Spleen (tissue), 11 donors: ENCODE measurements around the gene FAM53B. TPM values are rescaled to one million over a fixed set of nuclear protein-coding genes. Genes with fewer than 3 reads are reported as not detected.

Experiments used
- DNase-seq: peaks from one replicate; pipeline ENCODE4 v3.0.0-alpha.2; 2020
- H3K27ac ChIP-seq, 8 donors: fragments of 200-600 bp; sonication (generic) in 7 of 8; 1 replicate in 4 of 8; 2 replicates in 4 of 8; pipeline versions ENCODE4 v1.5.0 to v1.8.0; 2016 to 2021; ENCODE audit warnings: inconsistent platforms in 4 of 8, mild to moderate bottlenecking in 4 of 8, moderate library complexity in 1 of 8
- H3K27me3 ChIP-seq, 7 donors: fragments of 200-600 bp; sonication (generic) in 6 of 7; replicated peaks in 1 of 7; 1 replicate in 4 of 7; 2 replicates in 3 of 7; pipeline versions ENCODE4 v1.5.0 to v1.8.0; 2016 to 2021; ENCODE audit warnings: inconsistent platforms in 3 of 7, mild to moderate bottlenecking in 1 of 7
- H3K36me3 ChIP-seq, 6 donors: fragments of 200-600 bp; sonication (generic) in 5 of 6; 1 replicate in 4 of 6; 2 replicates in 2 of 6; pipeline versions ENCODE4 v1.5.0 to v1.8.0; 2016 to 2021; ENCODE audit warnings: inconsistent platforms in 2 of 6
- H3K4me1 ChIP-seq, 6 donors: fragments of 200-600 bp; sonication (generic) in 5 of 6; 1 replicate in 3 of 6; 2 replicates in 3 of 6; pipeline versions ENCODE4 v1.5.0 to v1.8.0; 2016 to 2021; ENCODE audit warnings: inconsistent platforms in 3 of 6
- H3K4me3 ChIP-seq, 8 donors: fragments of 200-600 bp; sonication (generic) in 7 of 8; 1 replicate in 4 of 8; 2 replicates in 4 of 8; pipeline versions ENCODE4 v1.5.0 to v1.8.0; 2016 to 2021; ENCODE audit warnings: inconsistent platforms in 4 of 8, mild to moderate bottlenecking in 4 of 8, moderate library complexity in 2 of 8
- H3K9me3 ChIP-seq, 8 donors: fragments of 200-600 bp; sonication (generic) in 7 of 8; 1 replicate in 4 of 8; 2 replicates in 4 of 8; pipeline versions ENCODE4 v1.5.0 to v1.8.0; 2016 to 2021; ENCODE audit warnings: inconsistent platforms in 4 of 8
- CTCF ChIP-seq, 11 experiments: fragments of 200-600 bp in 7 of 11; fragments of 450-650 bp in 4 of 11; sonication (generic) in 4 of 11; IDR thresholded peaks in 8 of 11; conservative IDR thresholded peaks in 3 of 11; 1 replicate in 7 of 11; 2 replicates in 4 of 11; pipeline versions ENCODE4 v1.4.0 to v1.8.0; 2016 to 2021; ENCODE audit warnings: antibody characterized with exemption in 11 of 11, inconsistent platforms in 4 of 11, mild to moderate bottlenecking in 1 of 11
- POLR2A ChIP-seq, 3 donors: fragments of 450-650 bp; IDR thresholded peaks; one replicate each; pipeline ENCODE4 v1.5.1; 2017; ENCODE audit warnings: antibody characterized with exemption in 3 of 3, mild to moderate bottlenecking in 1 of 3
- POLR2AphosphoS5 ChIP-seq, 3 donors: sonication (generic); formaldehyde crosslinking; IDR thresholded peaks; one replicate each; pipeline ENCODE4 v1.5.1; 2017; ENCODE audit warnings: antibody characterized with exemption in 3 of 3
- WGBS, 5 donors: extraction: QIAGEN DNeasy Blood & Tissue Kit in 3 of 5; methylation state at CpG; one replicate each; pipeline versions ENCODE4 v1.1.5 to v1.1.7; 2013 to 2018; 5-methylcytosine and 5-hydroxymethylcytosine counted together
- intact Hi-C: fragments of 100-400 bp; cut with DNase I; formaldehyde crosslinking; loops from one replicate; pipeline ENCODE4 v1.15.0; 2023; ENCODE audit warnings: low total_unique reads
- polyA plus RNA-seq, 3 donors: library from polyadenylated mRNA; stranded (reverse); fragments of 200-250 nt; gene quantifications; one replicate each; pipeline ENCODE4 v1.2.1, GENCODE V29; 2013
- total RNA-seq, 7 donors: library from RNA; depleted of rRNA in 3 of 7; stranded (reverse); fragments of >200 nt in 3 of 7; fragmentation: NEBNext Ultra II Directional in 4 of 7; extraction: Animal tissue kit (Norgen Biotek cat#: 25700) in 4 of 7; gene quantifications; one replicate each; pipeline versions ENCODE4 v1.1.0 to v1.2.1, GENCODE V29; 2016 to 2021
- donor health status: healthy with polysubstance abuse.
- donor health status: DM: no; HTN: no; CAD: no; lungs with moderate emphysema.
- donor health status: DM: no; HTN: no; CAD: no.
- donor health status: Bipolar disorder and iron deficiency.
- donor health status: healthy.
- donor health status: DM: no; HTN: no; CAD: no.
- donor health status: DM: yes; HTN: yes; CAD: no.

Gene FAM53B
- total and polyA plus RNA-seq, 10 donors: 13.3 to 94.0 (median 56.2) TPM

- Histone ChIP-seq H3K27ac (no peak overlapping the region), H3K9me3 (no peaks in the 10 kb centered on the region), H3K4me1 (no peaks in the 10 kb centered on the region), H3K27me3 (no peaks in the 10 kb centered on the region), H3K36me3 (peaks cover 0 to 80% (median 23%) of the 10 kb centered on the region in 6 donors), H3K4me3 (no peak overlapping the region)
- TF ChIP-seq POLR2AphosphoS5 (IDR thresholded peaks at IDR 0.05) (no peak), CTCF (IDR thresholded peaks at IDR 0.05 in 8 of 11, conservative IDR thresholded peaks at IDR 0.05 in 3 of 11) (no peak), POLR2A (IDR thresholded peaks at IDR 0.05) (no peak)
- DNase-seq: no peak
- WGBS, 5 donors: 85 to 94% (median 92%) methylated on average over 5 of the region's 5 CpGs
- intact Hi-C loops: no loop called here
Measured at GRCh38 chr10:124756156-124756903, 12.2 kb upstream of the FAM53B start.

- no peaks in the 10 kb centered on the region for H3K4me1 ChIP-seq
- TF ChIP-seq CTCF (IDR thresholded peaks at IDR 0.05 in 8 of 11, conservative IDR thresholded peaks at IDR 0.05 in 3 of 11) (no peak), POLR2A (IDR thresholded peaks at IDR 0.05) (no peak), POLR2AphosphoS5 (IDR thresholded peaks at IDR 0.05) (no peak)
- no peak overlapping the region for H3K4me3 ChIP-seq
- H3K9me3 ChIP-seq: no peaks in the 10 kb centered on the region
- no peaks in the 10 kb centered on the region for H3K27me3 ChIP-seq
- DNase-seq: no peak
- H3K36me3 ChIP-seq: peaks cover 0 to 80% (median 18%) of the 10 kb centered on the region in 6 donors
- WGBS, 5 donors: 82 to 94% (median 87%) methylated on average over 2 of the region's 2 CpGs
- H3K27ac ChIP-seq: no peak overlapping the region
- intact Hi-C loops: no loop called here
Measured at GRCh38 chr10:124755581-124755980, 11.4 kb upstream of the FAM53B start.

- intact Hi-C loops: no loop called here
Measured at GRCh38 chr10:124754227-124754626, 10.0 kb upstream of the FAM53B start.

More at GRCh38 chr10:124754227-124754626, 10.0 kb upstream of the FAM53B start:
- no peak for TF ChIP-seq CTCF (IDR thresholded peaks at IDR 0.05 in 8 of 11, conservative IDR thresholded peaks at IDR 0.05 in 3 of 11)
- no peak for TF ChIP-seq POLR2A (IDR thresholded peaks at IDR 0.05)
- TF ChIP-seq POLR2AphosphoS5 (IDR thresholded peaks at IDR 0.05): no peak
- Histone ChIP-seq H3K36me3 (peaks cover 0 to 75% (median 9%) of the 10 kb centered on the region in 6 donors), H3K27ac (no peak overlapping the region), H3K27me3 (no peaks in the 10 kb centered on the region), H3K4me1 (peaks cover 0 to 8% (median 2%) of the 10 kb centered on the region in 6 donors), H3K9me3 (no peaks in the 10 kb centered on the region), H3K4me3 (no peak overlapping the region)
- 94 to 100% (median 95%) methylated on average over 5 of the region's 5 CpGs for WGBS, 5 donors
- DNase-seq: no peak
